Measurements from ENCODE around the gene SMIM3. TPM values are rescaled to one million over a fixed set of nuclear protein-coding genes. Genes with fewer than 3 reads are reported as not detected.
"Not testable (repeated sequence)": the region's sequence is repeated elsewhere in the genome, so short reads cannot be mapped to it uniquely, and the experiment has no call there.

Gene SMIM3
- total RNA-seq, 1 donor from 2014 or later: 17.0 TPM

- ATAC-seq: no peak
These were observed 13.4 kb upstream of the SMIM3 start for GRCh38 chr5:150765011-150765798.

- ATAC-seq: no peak
These were observed 12.8 kb upstream of the SMIM3 start for GRCh38 chr5:150765799-150766169.

- ATAC-seq: no peak
These were observed 12.3 kb upstream of the SMIM3 start for GRCh38 chr5:150766251-150766650.

- ATAC-seq: no peak
These were observed 7.3 kb upstream of the SMIM3 start for GRCh38 chr5:150771034-150771795.

GRCh38 chr5:150774145-150774544 lies 4.4 kb upstream of the SMIM3 start:
- peak; percentile 80 for ATAC-seq

GRCh38 chr5:150777685-150778084 lies 872 bp upstream of the SMIM3 start:
- ATAC-seq: no peak

GRCh38 chr5:150778088-150778516 lies 455 bp upstream of the SMIM3 start:
- no peak for ATAC-seq

GRCh38 chr5:150779397-150780186 lies 1.0 kb downstream of the SMIM3 start:
- ATAC-seq: no peak

GRCh38 chr5:150780187-150780692 lies 1.7 kb downstream of the SMIM3 start:
- no peak for ATAC-seq

GRCh38 chr5:150780816-150781221 lies 2.3 kb downstream of the SMIM3 start:
- peak; percentile 82 for ATAC-seq

GRCh38 chr5:150781706-150782614 lies 3.4 kb downstream of the SMIM3 start:
- peak; percentile 84 for ATAC-seq

- ATAC-seq: no peak
These were observed 4.3 kb downstream of the SMIM3 start for GRCh38 chr5:150782850-150783249.

- peak; percentile 52 for ATAC-seq
These were observed 4.9 kb downstream of the SMIM3 start for GRCh38 chr5:150783422-150783928.

- ATAC-seq: no peak
These were observed 7.4 kb downstream of the SMIM3 start for GRCh38 chr5:150785950-150786349.

- no peak for ATAC-seq
These were observed 8.3 kb downstream of the SMIM3 start for GRCh38 chr5:150786876-150787275.

GRCh38 chr5:150787656-150788055 lies 9.1 kb downstream of the SMIM3 start:
- ATAC-seq: no peak

GRCh38 chr5:150788977-150789376 lies 10.4 kb downstream of the SMIM3 start:
- no peak for ATAC-seq

- peak; percentile 12 for ATAC-seq
These were observed 10.9 kb downstream of the SMIM3 start for GRCh38 chr5:150789450-150789849.

- peak; percentile 97 for ATAC-seq
These were observed 11.5 kb downstream of the SMIM3 start for GRCh38 chr5:150789943-150790611.

- no peak for ATAC-seq
These were observed 13.0 kb downstream of the SMIM3 start for GRCh38 chr5:150791536-150791935.

GRCh38 chr5:150793423-150793888 lies 14.9 kb downstream of the SMIM3 start:
- not testable (repeated sequence) for ATAC-seq
